HG03045 (cell line): Measurements from ENCODE around the gene NEMP1.
"Not testable (repeated sequence)": the region's sequence is repeated elsewhere in the genome, so short reads cannot be mapped to it uniquely, and the experiment has no call there.

Experiments used
- ATAC-seq: cut with Tn5 transposase; IDR thresholded peaks from one replicate; pipeline ENCODE4 v1.9.1; 2021; ENCODE audit warnings: mild to moderate bottlenecking, moderate library complexity; ENCODE audit not compliant: unreplicated experiment

The NEMP1 gene

GRCh38 chr12:57031138-57031725 lies 47.4 kb downstream of the NEMP1 start:
- no peak for ATAC-seq

- ATAC-seq = no peak
Observed at GRCh38 chr12:57029457-57029856, 49.1 kb downstream of the NEMP1 start.

GRCh38 chr12:57027805-57028153 lies 50.8 kb downstream of the NEMP1 start:
- no peak for ATAC-seq

GRCh38 chr12:57027011-57027804 lies 51.4 kb downstream of the NEMP1 start:
- no peak for ATAC-seq

- no peak for ATAC-seq
Observed at GRCh38 chr12:57025196-57025595, 53.4 kb downstream of the NEMP1 start.

- ATAC-seq = not testable (repeated sequence)
Observed at GRCh38 chr12:57022324-57022723, 56.3 kb downstream of the NEMP1 start.

GRCh38 chr12:57019983-57020719 lies 58.4 kb downstream of the NEMP1 start:
- ATAC-seq = no peak

- no peak for ATAC-seq
Observed at GRCh38 chr12:57018906-57019305, 59.7 kb downstream of the NEMP1 start.

- not testable (repeated sequence) for ATAC-seq
Observed at GRCh38 chr12:57018353-57018752, 60.2 kb downstream of the NEMP1 start.

- no peak for ATAC-seq
Observed at GRCh38 chr12:57016348-57016747, 62.2 kb downstream of the NEMP1 start, which contains the start of gene TAC3. Gene TAC3 (minus strand): TSS chr12:57016529. CDS start chr12:57015797, 732 bp downstream.

- ATAC-seq = peak; percentile 73
Observed at GRCh38 chr12:57012600-57013465, 65.8 kb downstream of the NEMP1 start.

GRCh38 chr12:57011438-57012424 lies 66.9 kb downstream of the NEMP1 start:
- peak; percentile 59 for ATAC-seq

- no peak for ATAC-seq
Observed at GRCh38 chr12:57010627-57011247, 67.9 kb downstream of the NEMP1 start.

GRCh38 chr12:57009949-57010626 lies 68.5 kb downstream of the NEMP1 start:
- ATAC-seq = no peak

- no peak for ATAC-seq
Observed at GRCh38 chr12:57008178-57008577, 70.4 kb downstream of the NEMP1 start.

- ATAC-seq = no peak
Observed at GRCh38 chr12:57006809-57007475, 71.6 kb downstream of the NEMP1 start.

GRCh38 chr12:57005980-57006808 lies 72.4 kb downstream of the NEMP1 start, which contains the start of gene ZBTB39:
Gene ZBTB39 (minus strand): TSS chr12:57006546. CDS start chr12:57004917, 1,629 bp downstream.
- peak; percentile 67 for ATAC-seq
